ENCODE data around the gene NEMP1.

DNA sequence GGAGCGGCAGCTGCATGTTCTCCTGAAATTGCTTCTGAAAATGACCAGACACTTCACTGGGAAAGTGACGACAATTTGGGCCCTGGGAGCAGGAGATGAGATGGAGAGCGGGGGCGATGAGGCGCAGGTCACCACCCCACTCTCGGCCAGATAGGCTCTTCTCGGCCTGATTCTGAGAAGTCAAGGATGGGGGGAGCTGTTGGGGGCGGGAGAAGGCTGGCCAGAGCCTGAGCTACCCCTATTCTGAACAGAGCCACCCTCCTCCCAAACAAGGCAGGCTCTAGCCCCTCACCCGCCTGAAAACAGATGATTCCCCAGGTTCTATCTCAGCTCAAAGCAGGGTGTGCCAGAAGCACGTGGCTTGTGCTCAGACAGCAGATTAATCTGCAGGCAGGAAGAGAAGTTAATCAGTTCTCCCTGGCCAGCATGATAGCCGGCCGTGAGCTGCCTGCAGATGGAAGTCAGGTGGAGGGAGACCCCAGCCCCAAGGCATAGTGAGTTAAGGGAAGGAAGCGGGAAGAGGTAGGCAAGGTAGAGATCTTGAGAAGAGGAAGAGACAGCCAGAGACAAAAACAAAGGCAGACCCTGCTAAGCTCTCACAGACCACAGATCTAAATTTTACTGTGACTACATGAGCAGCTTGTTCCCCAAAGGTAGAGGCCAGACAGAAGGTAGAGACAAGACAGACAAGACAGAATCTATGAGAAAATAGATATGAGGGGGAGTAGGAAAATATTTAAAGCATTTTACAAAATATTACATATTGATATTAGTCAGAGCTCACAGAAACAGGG, 51.4 kb downstream of the NEMP1 start:
- TF ChIP-seq, protein P1, sequence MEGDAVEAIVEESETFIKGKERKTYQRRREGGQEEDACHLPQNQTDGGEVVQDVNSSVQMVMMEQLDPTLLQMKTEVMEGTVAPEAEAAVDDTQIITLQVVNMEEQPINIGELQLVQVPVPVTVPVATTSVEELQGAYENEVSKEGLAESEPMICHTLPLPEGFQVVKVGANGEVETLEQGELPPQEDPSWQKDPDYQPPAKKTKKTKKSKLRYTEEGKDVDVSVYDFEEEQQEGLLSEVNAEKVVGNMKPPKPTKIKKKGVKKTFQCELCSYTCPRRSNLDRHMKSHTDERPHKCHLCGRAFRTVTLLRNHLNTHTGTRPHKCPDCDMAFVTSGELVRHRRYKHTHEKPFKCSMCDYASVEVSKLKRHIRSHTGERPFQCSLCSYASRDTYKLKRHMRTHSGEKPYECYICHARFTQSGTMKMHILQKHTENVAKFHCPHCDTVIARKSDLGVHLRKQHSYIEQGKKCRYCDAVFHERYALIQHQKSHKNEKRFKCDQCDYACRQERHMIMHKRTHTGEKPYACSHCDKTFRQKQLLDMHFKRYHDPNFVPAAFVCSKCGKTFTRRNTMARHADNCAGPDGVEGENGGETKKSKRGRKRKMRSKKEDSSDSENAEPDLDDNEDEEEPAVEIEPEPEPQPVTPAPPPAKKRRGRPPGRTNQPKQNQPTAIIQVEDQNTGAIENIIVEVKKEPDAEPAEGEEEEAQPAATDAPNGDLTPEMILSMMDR (IDR thresholded peaks at IDR 0.05; ENCODE audit: control extremely low read depth in 1 of 3, insufficient read depth in 1 of 3, low read depth in 1 of 3, low read length in 3 of 3): no peak
- TF ChIP-seq EZH2 (IDR thresholded peaks at IDR 0.05; ENCODE audit: low read depth, low read length, severe bottlenecking): no peak
